ENCODE measurements around the gene LEMD3.

GRCh38 chr12:65282840-65283239, 113.5 kb downstream of the LEMD3 start:
- TF ChIP-seq EZH2 (IDR thresholded peaks at IDR 0.05) (no peak), POLR2AphosphoS5 (IDR thresholded peaks at IDR 0.05; ENCODE audit: borderline replicate concordance, low read depth, low read length) (no peak), FOXP2 (optimal IDR thresholded peaks at IDR 0.05; ENCODE audit: control extremely low read depth, extremely low read length, insufficient read depth) (no peak)
